Astrocyte of the spinal cord (primary cell): ENCODE measurements around the gene LORICRIN.

Experiments
- DNase-seq: peaks from one replicate; pipeline ENCODE4 v3.0.0; 2011; ENCODE audit warnings: low read depth, low spot score
- H3K4me3 ChIP-seq: 2 replicates; pipeline ENCODE4 v1.5.1; 2011; ENCODE audit warnings: low read depth, mild to moderate bottlenecking, low read length, moderate library complexity
- in situ Hi-C: cut with HindIII; loops from 2 replicates; pipeline ENCODE4 v1.10.0; 2017; ENCODE audit warnings: low sequenced_read_pairs
- TF ChIP-seq, protein P1 (sequence below): IDR thresholded peaks from 2 replicates; pipeline ENCODE4 v1.5.1; 2012; ENCODE audit warnings: low read depth, mild to moderate bottlenecking, low read length, inconsistent platforms

Gene LORICRIN

DNA sequence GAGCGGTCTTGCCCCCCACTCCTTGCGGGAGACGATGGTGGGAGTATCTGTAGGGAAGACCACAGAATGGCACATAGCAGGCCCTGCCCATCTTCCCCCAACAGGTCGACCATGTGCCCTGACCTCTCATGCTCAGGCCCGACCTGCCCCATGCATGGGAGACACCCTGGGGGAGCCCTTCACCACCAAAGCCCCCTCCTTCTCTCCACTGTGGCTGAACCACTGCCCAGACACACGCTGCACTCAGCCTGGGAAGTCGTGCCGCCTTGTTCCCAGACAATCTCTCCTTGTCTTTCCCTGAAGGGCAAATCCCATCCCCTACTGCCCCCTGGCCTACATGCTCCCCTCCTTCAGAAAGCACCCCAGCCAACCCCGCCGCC is 47.7 kb downstream of the LORICRIN start:
- no peak for DNase-seq
- in situ Hi-C loops, result no loop called here
- H3K4me3 ChIP-seq, result no peak overlapping the region
- TF ChIP-seq, protein P1, sequence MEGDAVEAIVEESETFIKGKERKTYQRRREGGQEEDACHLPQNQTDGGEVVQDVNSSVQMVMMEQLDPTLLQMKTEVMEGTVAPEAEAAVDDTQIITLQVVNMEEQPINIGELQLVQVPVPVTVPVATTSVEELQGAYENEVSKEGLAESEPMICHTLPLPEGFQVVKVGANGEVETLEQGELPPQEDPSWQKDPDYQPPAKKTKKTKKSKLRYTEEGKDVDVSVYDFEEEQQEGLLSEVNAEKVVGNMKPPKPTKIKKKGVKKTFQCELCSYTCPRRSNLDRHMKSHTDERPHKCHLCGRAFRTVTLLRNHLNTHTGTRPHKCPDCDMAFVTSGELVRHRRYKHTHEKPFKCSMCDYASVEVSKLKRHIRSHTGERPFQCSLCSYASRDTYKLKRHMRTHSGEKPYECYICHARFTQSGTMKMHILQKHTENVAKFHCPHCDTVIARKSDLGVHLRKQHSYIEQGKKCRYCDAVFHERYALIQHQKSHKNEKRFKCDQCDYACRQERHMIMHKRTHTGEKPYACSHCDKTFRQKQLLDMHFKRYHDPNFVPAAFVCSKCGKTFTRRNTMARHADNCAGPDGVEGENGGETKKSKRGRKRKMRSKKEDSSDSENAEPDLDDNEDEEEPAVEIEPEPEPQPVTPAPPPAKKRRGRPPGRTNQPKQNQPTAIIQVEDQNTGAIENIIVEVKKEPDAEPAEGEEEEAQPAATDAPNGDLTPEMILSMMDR, result no peak

DNA sequence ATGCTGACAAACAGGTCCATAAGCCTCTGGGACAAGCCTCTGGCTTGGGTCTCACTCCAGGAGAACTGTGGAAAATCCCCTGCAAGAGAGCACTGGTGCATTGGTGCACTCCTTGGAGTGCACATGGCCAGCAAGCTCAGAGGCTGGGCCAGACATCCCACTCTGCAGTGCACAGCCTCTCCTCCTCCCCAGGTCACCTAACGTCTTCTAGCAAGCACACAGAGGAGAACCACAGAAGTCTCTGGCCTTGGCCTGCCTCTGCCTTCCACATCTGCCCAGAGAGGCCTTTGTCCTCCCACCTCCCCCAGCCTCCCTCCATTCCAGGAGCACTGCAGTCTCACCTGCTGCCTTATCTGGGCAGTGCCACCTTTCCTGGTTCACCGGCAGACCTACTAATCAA is 49.1 kb downstream of the LORICRIN start:
- TF ChIP-seq, protein P1, result no peak
- H3K4me3 ChIP-seq, result no peak overlapping the region
- DNase-seq, result no peak
- in situ Hi-C loops, result no loop called here

DNA sequence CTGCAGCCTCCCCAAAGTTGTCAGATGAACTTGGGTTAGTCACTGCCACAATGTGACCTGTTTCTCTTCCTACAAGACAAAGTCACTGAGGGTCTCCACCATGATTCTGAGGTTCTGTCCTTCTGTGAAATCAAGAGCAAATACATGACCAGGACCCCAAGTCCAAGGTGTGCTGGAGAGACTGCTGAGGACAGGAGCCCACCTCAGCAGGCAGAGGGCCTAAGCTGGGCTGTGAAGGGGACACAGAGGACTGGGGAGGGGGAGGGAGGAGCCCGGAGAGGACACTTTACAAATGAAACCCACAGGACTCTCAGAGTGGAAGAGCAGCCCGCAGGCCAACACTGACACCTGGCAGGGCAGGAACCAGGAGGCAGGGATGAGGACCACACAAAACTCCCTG is 50.0 kb downstream of the LORICRIN start:
- no peak overlapping the region for H3K4me3 ChIP-seq
- no peak for DNase-seq
- in situ Hi-C loops, result no loop called here
- TF ChIP-seq, protein P1, result no peak

DNA sequence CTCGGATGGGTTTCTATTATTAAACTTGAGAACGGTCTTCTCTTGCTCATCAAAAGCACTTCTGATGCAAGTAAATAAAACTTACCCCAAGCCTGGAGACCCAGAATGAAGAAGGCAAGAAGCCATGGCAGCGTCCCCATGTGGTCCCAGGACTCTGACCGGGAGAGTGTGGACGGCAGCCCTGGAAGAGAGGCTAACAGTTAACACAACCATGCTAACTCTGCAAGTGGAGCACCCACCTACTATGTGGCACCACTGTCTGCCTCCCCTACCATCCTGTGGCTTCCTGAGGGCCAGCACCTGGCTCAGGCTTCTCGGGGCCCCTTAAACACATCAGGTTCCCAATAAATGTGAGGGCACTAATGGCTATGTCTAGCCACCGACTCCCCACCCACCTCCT is 51.0 kb downstream of the LORICRIN start:
- TF ChIP-seq, protein P1, result no peak
- in situ Hi-C loops, result no loop called here

More for the DNA sequence above, 51.0 kb downstream of the LORICRIN start:
- DNase-seq, result no peak
- H3K4me3 ChIP-seq, result no peak overlapping the region
